AG10803 (cell line): ENCODE data around the gene GLP1R.
A peak's percentile ranks its signal among the peaks of the same experiment; 100 is the strongest.

Experiments used
- DNase-seq: peaks from one replicate; pipeline ENCODE4 v3.0.0; 2010; ENCODE audit warnings: low read depth
- H3K4me3 ChIP-seq: 2 replicates; pipeline ENCODE4 v1.5.1; 2011; ENCODE audit warnings: mild to moderate bottlenecking, low read length, control low read depth
- TF ChIP-seq, protein P1 (sequence below): conservative IDR thresholded peaks from 2 replicates; pipeline ENCODE4 v1.5.1; 2011; ENCODE audit warnings: mild to moderate bottlenecking, low read length, control low read depth, inconsistent platforms

Gene GLP1R

DNA sequence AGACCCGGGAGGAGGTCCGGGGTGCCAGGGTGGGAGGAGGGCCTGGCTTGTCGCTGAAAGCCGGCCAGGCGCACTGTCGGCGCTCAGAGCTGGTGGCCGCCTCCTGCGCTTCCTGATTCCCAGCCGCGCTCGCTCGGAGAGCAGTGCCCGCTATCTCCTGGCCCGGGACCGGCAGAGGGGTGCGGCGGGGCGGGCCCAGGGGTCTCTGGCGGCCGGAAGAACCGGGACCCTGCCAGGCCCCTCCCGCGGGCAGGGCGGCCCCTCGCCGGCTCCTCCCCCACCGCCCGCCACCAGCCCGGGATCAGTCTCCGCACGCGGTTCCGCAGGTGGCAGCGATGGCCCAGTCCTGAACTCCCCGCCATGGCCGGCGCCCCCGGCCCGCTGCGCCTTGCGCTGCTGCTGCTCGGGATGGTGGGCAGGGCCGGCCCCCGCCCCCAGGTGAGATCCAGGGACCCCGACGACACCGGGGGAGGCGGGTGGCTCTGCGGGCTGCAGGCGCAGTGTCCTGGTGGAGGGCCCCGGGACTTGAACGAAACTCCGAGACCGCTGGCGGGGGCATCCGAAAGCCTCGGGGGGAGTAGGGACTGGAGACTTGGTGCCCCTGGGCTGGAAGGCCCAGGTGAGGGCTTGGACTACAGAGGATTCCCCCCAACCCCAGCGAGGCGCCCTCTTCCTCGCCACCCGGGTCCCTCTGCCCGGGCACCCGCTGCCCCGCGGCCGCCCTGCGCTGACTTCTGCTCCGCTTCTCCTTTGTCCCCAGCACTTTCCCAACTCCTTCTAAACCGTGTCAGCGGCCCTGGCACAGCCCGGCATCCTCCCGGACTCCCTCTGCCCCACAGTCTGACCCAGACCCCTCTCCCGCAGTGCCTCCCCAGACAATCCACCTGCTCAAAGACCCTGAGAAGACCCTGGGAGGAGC is at the start of gene GLP1R:
Gene GLP1R, plus strand, starts transcription at position 301 of the 919 bp plus-strand sequence. Its CDS starts 60 bp downstream, at position 361.
- H3K4me3 ChIP-seq: no peak within 1 kb of the TSS
- DNase-seq: no peak
- TF ChIP-seq, protein P1, sequence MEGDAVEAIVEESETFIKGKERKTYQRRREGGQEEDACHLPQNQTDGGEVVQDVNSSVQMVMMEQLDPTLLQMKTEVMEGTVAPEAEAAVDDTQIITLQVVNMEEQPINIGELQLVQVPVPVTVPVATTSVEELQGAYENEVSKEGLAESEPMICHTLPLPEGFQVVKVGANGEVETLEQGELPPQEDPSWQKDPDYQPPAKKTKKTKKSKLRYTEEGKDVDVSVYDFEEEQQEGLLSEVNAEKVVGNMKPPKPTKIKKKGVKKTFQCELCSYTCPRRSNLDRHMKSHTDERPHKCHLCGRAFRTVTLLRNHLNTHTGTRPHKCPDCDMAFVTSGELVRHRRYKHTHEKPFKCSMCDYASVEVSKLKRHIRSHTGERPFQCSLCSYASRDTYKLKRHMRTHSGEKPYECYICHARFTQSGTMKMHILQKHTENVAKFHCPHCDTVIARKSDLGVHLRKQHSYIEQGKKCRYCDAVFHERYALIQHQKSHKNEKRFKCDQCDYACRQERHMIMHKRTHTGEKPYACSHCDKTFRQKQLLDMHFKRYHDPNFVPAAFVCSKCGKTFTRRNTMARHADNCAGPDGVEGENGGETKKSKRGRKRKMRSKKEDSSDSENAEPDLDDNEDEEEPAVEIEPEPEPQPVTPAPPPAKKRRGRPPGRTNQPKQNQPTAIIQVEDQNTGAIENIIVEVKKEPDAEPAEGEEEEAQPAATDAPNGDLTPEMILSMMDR: no peak

DNA sequence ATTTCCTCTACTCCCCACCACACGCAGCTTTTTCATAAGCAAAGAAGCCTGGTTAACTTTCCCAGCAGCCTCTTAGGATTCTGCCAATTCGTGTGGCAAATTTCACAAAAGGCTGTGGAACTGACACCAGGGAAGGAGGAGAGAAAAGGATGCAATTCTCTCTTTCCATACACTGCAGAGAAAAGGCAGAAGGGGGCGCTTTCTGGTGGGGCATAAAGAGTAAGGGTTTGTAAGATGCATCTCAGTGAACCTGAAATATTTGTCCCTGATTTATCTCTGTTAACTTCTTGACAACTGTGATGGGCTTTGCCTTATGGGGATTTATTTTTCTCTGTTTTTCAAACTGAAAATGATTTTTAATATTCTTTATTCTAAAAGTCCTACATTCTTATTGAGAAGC is 45.5 kb upstream of the GLP1R start:
- no peak for DNase-seq
- H3K4me3 ChIP-seq: no peak overlapping the region
- TF ChIP-seq, protein P1: 0 out of 2 replicates have a peak, but pooled peaks have one; percentile 16

DNA sequence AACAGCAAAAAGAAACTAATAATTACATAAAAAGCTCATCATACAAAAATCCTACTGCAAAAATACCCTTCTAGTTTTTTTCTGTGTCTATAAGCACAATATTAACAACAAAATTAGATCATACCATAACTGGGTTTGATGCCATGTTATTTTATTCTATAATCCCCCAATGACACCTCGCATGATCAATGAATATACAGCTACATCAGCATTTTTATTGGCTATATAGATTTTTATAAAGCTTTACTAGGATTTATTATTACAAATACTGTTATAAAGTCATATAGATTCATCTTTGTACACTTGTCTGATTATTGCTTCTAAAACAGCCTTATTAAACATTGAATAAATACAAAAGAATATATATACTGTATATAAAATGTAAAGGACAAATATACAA is 45.1 kb upstream of the GLP1R start:
- no peak for DNase-seq
- H3K4me3 ChIP-seq: no peak overlapping the region
- TF ChIP-seq, protein P1: no peak

DNA sequence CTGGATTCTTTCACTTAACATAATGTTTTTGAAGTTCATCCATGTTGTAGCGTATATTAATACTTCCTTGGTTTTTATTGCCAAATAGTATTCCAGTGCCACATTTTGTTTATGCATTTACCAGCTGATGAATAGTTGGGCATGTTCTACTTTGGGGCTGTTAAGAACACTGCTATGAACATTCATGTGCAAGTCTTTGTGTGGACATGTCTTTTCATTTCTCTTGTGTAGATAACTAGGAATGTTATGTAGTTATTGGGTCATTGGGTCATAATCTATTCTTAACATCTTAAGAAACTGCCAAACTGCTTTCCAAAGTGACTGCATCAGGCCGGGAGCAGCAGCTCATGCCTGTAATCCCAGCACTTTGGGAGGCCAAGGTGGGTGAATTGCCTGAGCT is 43.8 kb upstream of the GLP1R start:
- DNase-seq: no peak
- no peak overlapping the region for H3K4me3 ChIP-seq
- TF ChIP-seq, protein P1: no peak

DNA sequence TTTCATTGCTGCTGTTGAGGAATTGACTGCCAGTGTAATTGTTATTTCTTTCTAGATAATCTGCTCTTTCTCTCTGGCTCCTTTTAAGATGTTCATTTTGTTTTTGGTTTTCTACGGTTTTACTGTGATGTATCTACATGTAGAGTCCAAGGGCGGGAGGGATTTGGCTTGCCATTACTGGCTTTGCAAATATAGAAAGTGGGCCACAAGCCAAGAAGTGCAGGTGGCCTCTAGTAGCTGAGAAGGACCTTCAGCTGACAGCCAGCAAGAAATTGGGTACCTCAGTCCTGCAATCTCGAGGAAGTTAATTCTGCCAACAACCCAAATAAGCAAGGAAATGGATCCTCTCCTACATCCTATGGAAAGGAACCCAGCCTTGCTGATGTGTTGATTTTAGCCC is 42.8 kb upstream of the GLP1R start:
- TF ChIP-seq, protein P1: no peak
- H3K4me3 ChIP-seq: no peak overlapping the region
- no peak for DNase-seq

DNA sequence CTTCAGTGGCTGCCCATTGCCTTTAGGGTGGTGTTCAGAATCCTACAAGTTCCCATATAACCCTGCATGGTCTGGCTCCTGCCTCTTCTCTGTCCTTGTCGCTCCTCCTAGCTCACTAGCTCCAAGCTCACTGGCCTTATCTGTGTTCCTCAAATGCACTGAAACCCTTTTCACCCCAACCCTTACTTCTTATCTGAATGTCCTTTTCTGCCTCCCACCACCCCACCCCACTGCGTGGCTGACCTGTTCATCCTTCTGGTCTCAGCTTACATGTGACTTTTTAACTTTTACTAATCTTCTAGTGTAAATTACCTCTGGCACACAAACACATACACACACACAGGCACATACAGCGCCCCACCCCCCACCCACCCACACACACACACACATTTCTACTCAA is 41.0 kb upstream of the GLP1R start:
- DNase-seq: no peak
- TF ChIP-seq, protein P1: no peak
- no peak overlapping the region for H3K4me3 ChIP-seq

DNA sequence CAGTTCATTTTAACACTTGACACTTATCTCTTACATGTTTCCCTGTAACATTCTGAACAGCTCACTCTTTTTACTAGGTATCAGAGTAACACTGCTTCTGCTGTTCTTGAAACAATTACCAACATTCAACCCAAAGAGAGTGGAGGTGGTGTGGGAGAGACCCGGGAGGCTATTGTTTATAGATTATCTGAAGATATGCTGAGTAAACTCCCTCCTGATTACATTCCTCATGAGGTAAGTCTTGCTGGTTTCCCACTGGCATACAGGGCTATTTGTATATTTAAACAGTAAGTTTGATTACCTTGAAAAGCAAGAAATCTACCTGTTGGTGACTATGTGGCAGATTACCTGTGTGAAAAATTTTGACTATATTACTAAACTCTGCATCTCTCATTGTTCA is 39.8 kb upstream of the GLP1R start:
- DNase-seq: no peak
- no peak overlapping the region for H3K4me3 ChIP-seq
- TF ChIP-seq, protein P1: no peak
